ENCODE measurements around the gene MED12L.

MED12L gene

DNA sequence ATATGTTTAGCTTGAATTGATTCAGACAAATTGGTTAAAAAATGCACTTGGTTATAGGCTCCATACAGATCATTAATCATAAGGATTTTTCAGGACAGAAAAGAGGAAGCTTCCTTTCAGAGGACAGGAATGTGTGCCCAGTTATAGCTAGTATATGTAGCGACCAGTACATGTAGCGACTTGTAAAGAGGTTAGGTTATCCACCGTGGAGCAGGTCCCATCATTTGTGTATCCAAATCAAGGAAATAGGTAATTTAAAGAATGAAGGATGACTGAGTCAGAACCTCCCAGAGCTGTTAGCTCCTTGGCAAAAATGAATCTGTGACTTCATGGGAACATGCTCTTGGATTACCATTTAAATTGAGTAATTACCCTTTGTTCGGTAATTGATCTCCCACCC lies 314.9 kb downstream of the MED12L start:
- DNase-seq (ENCODE audit: low read depth): no peak
- no peak overlapping the region for H3K4me3 ChIP-seq (replicated peaks; ENCODE audit: low read depth, low read length)
- TF ChIP-seq, protein P1, sequence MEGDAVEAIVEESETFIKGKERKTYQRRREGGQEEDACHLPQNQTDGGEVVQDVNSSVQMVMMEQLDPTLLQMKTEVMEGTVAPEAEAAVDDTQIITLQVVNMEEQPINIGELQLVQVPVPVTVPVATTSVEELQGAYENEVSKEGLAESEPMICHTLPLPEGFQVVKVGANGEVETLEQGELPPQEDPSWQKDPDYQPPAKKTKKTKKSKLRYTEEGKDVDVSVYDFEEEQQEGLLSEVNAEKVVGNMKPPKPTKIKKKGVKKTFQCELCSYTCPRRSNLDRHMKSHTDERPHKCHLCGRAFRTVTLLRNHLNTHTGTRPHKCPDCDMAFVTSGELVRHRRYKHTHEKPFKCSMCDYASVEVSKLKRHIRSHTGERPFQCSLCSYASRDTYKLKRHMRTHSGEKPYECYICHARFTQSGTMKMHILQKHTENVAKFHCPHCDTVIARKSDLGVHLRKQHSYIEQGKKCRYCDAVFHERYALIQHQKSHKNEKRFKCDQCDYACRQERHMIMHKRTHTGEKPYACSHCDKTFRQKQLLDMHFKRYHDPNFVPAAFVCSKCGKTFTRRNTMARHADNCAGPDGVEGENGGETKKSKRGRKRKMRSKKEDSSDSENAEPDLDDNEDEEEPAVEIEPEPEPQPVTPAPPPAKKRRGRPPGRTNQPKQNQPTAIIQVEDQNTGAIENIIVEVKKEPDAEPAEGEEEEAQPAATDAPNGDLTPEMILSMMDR (IDR thresholded peaks at IDR 0.05; ENCODE audit: low read length, missing control alignments): no peak

DNA sequence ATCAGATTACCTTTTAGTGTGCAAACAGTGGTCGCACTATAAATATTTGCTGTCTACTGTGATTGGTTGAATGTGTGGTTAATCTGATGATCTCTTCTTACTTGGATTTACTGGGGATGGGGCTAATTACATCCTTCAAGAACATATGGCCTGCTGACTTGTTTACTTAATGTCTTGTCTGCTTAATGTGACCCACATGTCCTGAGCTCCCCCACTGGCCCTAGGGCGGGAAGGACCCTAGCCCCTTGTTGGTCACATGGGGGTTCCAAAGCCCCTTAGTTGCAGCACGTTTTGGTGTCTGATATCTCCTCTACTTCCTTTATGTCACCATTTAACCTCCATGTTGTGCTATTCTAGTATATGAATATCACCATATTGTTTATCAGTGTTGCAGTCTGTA lies 316.9 kb downstream of the MED12L start:
- no peak overlapping the region for H3K4me3 ChIP-seq (replicated peaks; ENCODE audit: low read depth, low read length)
- no peak for DNase-seq (ENCODE audit: low read depth)
- TF ChIP-seq, protein P1 (IDR thresholded peaks at IDR 0.05; ENCODE audit: low read length, missing control alignments): no peak

DNA sequence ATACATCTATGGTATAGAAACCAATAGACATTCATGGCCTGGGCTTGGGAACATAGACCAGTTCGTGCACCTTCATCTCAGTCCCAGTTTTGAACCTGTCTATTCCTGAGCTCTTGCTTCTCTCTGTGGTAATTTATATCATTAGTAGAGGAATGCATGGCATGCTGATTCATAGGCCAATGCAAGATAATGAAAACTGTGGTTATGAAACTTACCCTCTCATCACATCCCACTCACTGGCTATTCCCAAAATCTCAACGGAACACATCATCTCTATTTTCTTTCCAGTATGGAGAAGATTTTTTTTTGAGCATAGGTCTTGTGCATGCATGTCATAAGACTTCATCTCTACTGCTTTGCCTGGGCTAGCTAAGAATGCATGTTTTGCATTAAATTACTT lies 317.8 kb downstream of the MED12L start:
- DNase-seq (ENCODE audit: low read depth): peak; percentile 59
- TF ChIP-seq, protein P1 (IDR thresholded peaks at IDR 0.05; ENCODE audit: low read length, missing control alignments): no peak
- H3K4me3 ChIP-seq (replicated peaks; ENCODE audit: low read depth, low read length): no peak overlapping the region

DNA sequence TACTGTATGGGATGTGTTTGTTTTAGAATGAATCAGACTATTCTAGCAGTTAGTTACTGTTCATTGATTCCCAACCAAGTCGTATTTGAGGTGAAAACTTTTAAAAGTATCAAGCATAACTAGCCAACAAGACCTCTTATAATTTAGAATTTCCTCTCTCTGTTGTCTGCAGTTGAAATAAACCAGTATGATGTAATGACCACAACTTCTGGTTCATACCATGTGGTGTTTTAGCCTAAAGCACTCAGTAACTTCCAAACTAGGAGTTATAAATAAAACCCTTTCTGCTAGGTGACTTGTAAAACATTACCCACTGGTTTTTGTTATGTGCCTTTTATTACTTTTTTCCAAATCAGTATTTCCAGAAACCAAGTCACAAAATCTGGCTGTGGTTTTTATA lies 318.9 kb downstream of the MED12L start:
- no peak overlapping the region for H3K4me3 ChIP-seq (replicated peaks; ENCODE audit: low read depth, low read length)
- peak; percentile 21 for DNase-seq (ENCODE audit: low read depth)
- TF ChIP-seq, protein P1 (IDR thresholded peaks at IDR 0.05; ENCODE audit: low read length, missing control alignments): no peak

DNA sequence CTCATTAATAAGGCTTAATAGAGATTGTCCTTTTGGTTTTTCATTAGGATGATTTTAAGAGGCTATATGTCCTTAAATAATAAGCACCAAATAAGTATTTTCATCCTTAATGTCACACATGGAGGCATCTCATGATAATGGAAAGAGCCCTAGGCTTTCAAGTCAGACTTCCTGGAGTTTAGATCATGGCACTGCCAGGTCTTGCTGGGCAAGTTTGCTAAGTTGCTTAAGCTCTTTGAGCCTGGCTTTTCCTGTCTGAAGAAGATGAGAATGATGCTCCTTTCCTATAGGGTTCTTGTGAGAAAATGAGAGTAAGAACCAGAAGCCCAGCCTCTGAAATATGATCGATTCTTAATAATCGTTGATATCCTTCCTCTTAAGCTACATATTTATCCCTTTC lies 322.5 kb downstream of the MED12L start:
- TF ChIP-seq, protein P1 (IDR thresholded peaks at IDR 0.05; ENCODE audit: low read length, missing control alignments): no peak

DNA sequence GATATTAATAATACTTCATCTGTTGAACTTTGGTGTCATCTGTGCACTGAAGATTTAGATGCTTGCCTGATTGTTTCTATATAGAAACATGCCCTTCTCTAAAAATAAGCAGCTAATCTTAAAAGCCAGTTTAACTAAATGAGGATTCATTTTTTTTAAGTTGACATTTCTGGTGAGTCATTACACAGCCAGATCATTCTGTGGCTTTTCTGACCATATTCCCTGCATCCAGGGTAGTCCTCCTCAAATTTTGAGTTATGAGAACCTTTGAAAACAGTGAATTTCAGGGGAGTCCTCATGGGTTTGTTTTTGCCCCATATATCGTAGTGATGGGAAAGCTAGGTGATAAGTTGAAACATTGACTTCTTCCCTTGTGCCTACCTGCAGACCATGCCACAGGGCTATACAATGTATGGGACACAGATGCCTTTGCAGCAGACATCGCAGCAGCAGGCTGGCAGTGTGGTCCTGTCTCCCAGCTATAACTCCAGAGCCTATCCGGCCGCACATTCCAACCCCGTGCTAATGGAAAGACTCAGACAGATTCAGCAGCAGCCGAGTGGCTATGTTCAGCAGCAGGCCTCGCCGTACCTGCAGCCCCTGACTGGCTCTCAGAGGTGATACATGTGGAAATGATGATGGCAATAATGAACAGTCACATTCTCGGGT lies 325.6 kb downstream of the MED12L start:
- TF ChIP-seq, protein P1 (IDR thresholded peaks at IDR 0.05; ENCODE audit: low read length, missing control alignments): no peak
- H3K4me3 ChIP-seq (replicated peaks; ENCODE audit: low read depth, low read length): no peak overlapping the region
- DNase-seq (ENCODE audit: low read depth): peak; percentile 11

More for the DNA sequence above, 322.5 kb downstream of the MED12L start:
- DNase-seq (ENCODE audit: low read depth): no peak
- H3K4me3 ChIP-seq (replicated peaks; ENCODE audit: low read depth, low read length): no peak overlapping the region

DNA sequence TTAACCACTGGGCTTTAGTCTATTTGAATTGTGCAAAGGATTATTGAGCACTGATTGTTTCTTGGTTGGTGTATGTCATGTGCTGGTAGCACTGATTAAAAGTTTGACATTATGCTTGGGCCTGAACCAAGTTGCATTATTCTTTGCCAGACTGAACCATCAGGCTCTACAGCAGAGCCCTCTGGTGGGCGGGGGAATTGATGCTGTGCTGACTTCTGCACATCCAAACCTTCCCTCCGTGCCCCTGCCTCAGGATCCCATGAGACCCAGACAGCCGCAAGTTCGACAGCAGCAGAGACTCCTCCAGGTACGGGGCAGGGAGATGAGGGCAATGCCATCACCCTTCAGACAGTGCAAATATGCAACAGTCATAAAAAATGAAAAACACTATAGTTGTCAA lies 327.5 kb downstream of the MED12L start:
- DNase-seq (ENCODE audit: low read depth): no peak
- TF ChIP-seq, protein P1 (IDR thresholded peaks at IDR 0.05; ENCODE audit: low read length, missing control alignments): no peak
- no peak overlapping the region for H3K4me3 ChIP-seq (replicated peaks; ENCODE audit: low read depth, low read length)

All from fibroblast of pulmonary artery (primary cell).